H9 (cell line): ENCODE measurements around the gene MXI1. TPM values are rescaled to one million over a fixed set of nuclear protein-coding genes. Genes with fewer than 3 reads are reported as not detected.

Source experiments
- DNase-seq: peaks from one replicate; pipeline ENCODE4 v3.0.0-alpha.2; 2017
- H2AFZ ChIP-seq: one replicate; pipeline ENCODE4 v1.6.1; 2013; ENCODE audit warnings: mild to moderate bottlenecking, low read length, control low read depth, moderate library complexity
- H2AK5ac ChIP-seq: 2 replicates; pipeline ENCODE4 v1.6.1; 2013; ENCODE audit warnings: low read length, control low read depth, mixed read lengths; ENCODE audit not compliant: insufficient read length
- H2BK120ac ChIP-seq: one replicate; pipeline ENCODE4 v1.6.1; 2013; ENCODE audit warnings: low read depth, mild to moderate bottlenecking, low read length, control low read depth, inconsistent platforms; ENCODE audit not compliant: poor library complexity, severe bottlenecking
- H2BK12ac ChIP-seq: 2 replicates; pipeline ENCODE4 v1.6.1; 2013; ENCODE audit warnings: low read length, control low read depth, mixed read lengths, low read depth; ENCODE audit not compliant: insufficient read length
- H2BK15ac ChIP-seq: 2 replicates; pipeline ENCODE4 v1.6.1; 2013; ENCODE audit warnings: low read depth, low read length, control low read depth
- H2BK20ac ChIP-seq: one replicate; pipeline ENCODE4 v1.6.1; 2013; ENCODE audit warnings: low read depth, mild to moderate bottlenecking, low read length, control low read depth, inconsistent platforms; ENCODE audit not compliant: poor library complexity, severe bottlenecking
- H2BK5ac ChIP-seq: 2 replicates; pipeline ENCODE4 v1.6.1; 2013; ENCODE audit warnings: low read length, control low read depth, mixed read lengths; ENCODE audit not compliant: insufficient read length
- H3K14ac ChIP-seq: 2 replicates; pipeline ENCODE4 v1.6.1; 2013; ENCODE audit warnings: low read length, control low read depth; ENCODE audit not compliant: insufficient read depth
- H3K18ac ChIP-seq: 2 replicates; pipeline ENCODE4 v1.6.1; 2013; ENCODE audit warnings: low read depth, mild to moderate bottlenecking, mixed read lengths, low read length, control low read depth; ENCODE audit not compliant: insufficient read length
- H3K23ac ChIP-seq: 2 replicates; pipeline ENCODE4 v1.6.1; 2013; ENCODE audit warnings: low read length, control low read depth, mixed read lengths, low read depth; ENCODE audit not compliant: insufficient read length
- H3K23me2 ChIP-seq: 2 replicates; pipeline ENCODE4 v1.6.1; 2013; ENCODE audit warnings: low read depth, mild to moderate bottlenecking, mixed read lengths, low read length, control low read depth; ENCODE audit not compliant: insufficient read length, poor library complexity, severe bottlenecking
- H3K27ac ChIP-seq: 2 replicates; pipeline ENCODE4 v1.5.1; 2013; ENCODE audit warnings: low read length, control low read depth, mixed read lengths, low read depth; ENCODE audit not compliant: insufficient read length
- H3K27me3 ChIP-seq: 2 replicates; pipeline ENCODE4 v1.6.1; 2013; ENCODE audit warnings: low read length, control low read depth, inconsistent platforms; ENCODE audit not compliant: insufficient read depth
- H3K4ac ChIP-seq: 2 replicates; pipeline ENCODE4 v1.6.1; 2013; ENCODE audit warnings: low read depth, mild to moderate bottlenecking, control low read depth, inconsistent platforms, low read length, moderate library complexity
- H3K4me1 ChIP-seq: 2 replicates; pipeline ENCODE4 v1.6.1; 2013; ENCODE audit warnings: low read length, control low read depth, inconsistent platforms; ENCODE audit not compliant: insufficient read depth
- H3K4me2 ChIP-seq: 2 replicates; pipeline ENCODE4 v1.6.1; 2013; ENCODE audit warnings: low read length, control low read depth, mixed read lengths; ENCODE audit not compliant: insufficient read length, insufficient read depth
- H3K56ac ChIP-seq: 2 replicates; pipeline ENCODE4 v1.6.1; 2013; ENCODE audit warnings: low read depth, mild to moderate bottlenecking, mixed read lengths, low read length, control low read depth; ENCODE audit not compliant: insufficient read length
- H3K79me1 ChIP-seq: 2 replicates; pipeline ENCODE4 v1.6.1; 2013; ENCODE audit warnings: low read depth, mild to moderate bottlenecking, moderate library complexity, low read length, control low read depth, inconsistent platforms; ENCODE audit not compliant: insufficient read depth, poor library complexity, severe bottlenecking
- H3K79me2 ChIP-seq: 2 replicates; pipeline ENCODE4 v1.6.1; 2013; ENCODE audit warnings: low read length, control low read depth, inconsistent platforms; ENCODE audit not compliant: insufficient read depth
- H3K9ac ChIP-seq: 2 replicates; pipeline ENCODE4 v1.6.1; 2013; ENCODE audit warnings: low read length, control low read depth, mixed read lengths; ENCODE audit not compliant: insufficient read length; ENCODE audit errors: extremely low read depth
- H3K9me3 ChIP-seq: one replicate; pipeline ENCODE4 v1.6.1; 2013; ENCODE audit warnings: low read depth, low read length, inconsistent platforms; ENCODE audit not compliant: control insufficient read depth
- H3T11ph ChIP-seq: one replicate; pipeline ENCODE4 v1.6.1; 2013; ENCODE audit warnings: mild to moderate bottlenecking, low read length, control low read depth, inconsistent platforms
- H4K20me1 ChIP-seq: one replicate; pipeline ENCODE4 v1.6.1; 2013; ENCODE audit not compliant: control insufficient read depth, insufficient read length, insufficient read depth
- H4K5ac ChIP-seq: 2 replicates; pipeline ENCODE4 v1.6.1; 2013; ENCODE audit warnings: low read depth, mild to moderate bottlenecking, mixed read lengths, low read length, control low read depth; ENCODE audit not compliant: insufficient read length
- H4K8ac ChIP-seq: replicated peaks from 2 replicates; pipeline ENCODE4 v1.6.1; 2013; ENCODE audit warnings: low read length, control low read depth, mixed read lengths, low read depth; ENCODE audit not compliant: insufficient read length
- H4K91ac ChIP-seq: 2 replicates; pipeline ENCODE4 v1.6.1; 2013; ENCODE audit warnings: low read depth, mild to moderate bottlenecking, moderate library complexity, mixed read lengths, low read length, control low read depth; ENCODE audit not compliant: insufficient read length
- H3K27ac Mint-ChIP-seq, 3 experiments: 2 replicates in 2 of 3; 3 replicates in 1 of 3; pipeline ENCODE4 v1.8.0; 2020 to 2021; ENCODE audit warnings: mixed read lengths in 3 of 3, mild to moderate bottlenecking in 1 of 3, moderate library complexity in 1 of 3
- H3K27me3 Mint-ChIP-seq: 2 replicates; pipeline ENCODE4 v1.8.0; 2021; ENCODE audit warnings: low read depth, mild to moderate bottlenecking, moderate library complexity, mixed read lengths
- H3K36me3 Mint-ChIP-seq, 3 experiments: 2 replicates in 2 of 3; 3 replicates in 1 of 3; pipeline ENCODE4 v1.8.0; 2020 to 2021; ENCODE audit warnings: low read depth in 3 of 3, mixed read lengths in 3 of 3; ENCODE audit not compliant: insufficient read depth in 1 of 3
- H3K4me1 Mint-ChIP-seq, 2 experiments: 2 replicates each; pipeline ENCODE4 v1.8.0; 2020; ENCODE audit warnings: mixed read lengths in 2 of 2
- H3K4me3 Mint-ChIP-seq, 2 experiments: 2 replicates in 1 of 2; 3 replicates in 1 of 2; pipeline ENCODE4 v1.8.0; 2020 to 2021; ENCODE audit warnings: mild to moderate bottlenecking in 2 of 2, mixed read lengths in 2 of 2, moderate library complexity in 1 of 2
- H3K9me3 Mint-ChIP-seq, 2 experiments: 2 replicates in 1 of 2; 3 replicates in 1 of 2; pipeline ENCODE4 v1.8.0; 2020; ENCODE audit warnings: mild to moderate bottlenecking in 2 of 2, mixed read lengths in 2 of 2, moderate library complexity in 1 of 2
- CTCF ChIP-seq: fragments of 200-600 bp; sonication (generic); conservative IDR thresholded peaks from 3 replicates; pipeline ENCODE4 v1.8.0; 2021; ENCODE audit warnings: antibody characterized with exemption, mild to moderate bottlenecking
- WGBS: extraction: QIAGEN DNeasy Blood & Tissue Kit; methylation state at CpG from one replicate; pipeline ENCODE4 v1.1.7; 2013; ENCODE audit warnings: missing lambda C conversion rate, low lambda C conversion rate, mixed read lengths; ENCODE audit not compliant: insufficient read length; ENCODE audit errors: extremely low coverage; 5-methylcytosine and 5-hydroxymethylcytosine counted together
- total RNA-seq: library from RNA; stranded (reverse); gene quantifications from 2 replicates; pipeline ENCODE4 v1.2.1, GENCODE V29; 2021

The MXI1 gene
- total RNA-seq, 1 experiment from 2014 or later: 5.6 TPM

DNA sequence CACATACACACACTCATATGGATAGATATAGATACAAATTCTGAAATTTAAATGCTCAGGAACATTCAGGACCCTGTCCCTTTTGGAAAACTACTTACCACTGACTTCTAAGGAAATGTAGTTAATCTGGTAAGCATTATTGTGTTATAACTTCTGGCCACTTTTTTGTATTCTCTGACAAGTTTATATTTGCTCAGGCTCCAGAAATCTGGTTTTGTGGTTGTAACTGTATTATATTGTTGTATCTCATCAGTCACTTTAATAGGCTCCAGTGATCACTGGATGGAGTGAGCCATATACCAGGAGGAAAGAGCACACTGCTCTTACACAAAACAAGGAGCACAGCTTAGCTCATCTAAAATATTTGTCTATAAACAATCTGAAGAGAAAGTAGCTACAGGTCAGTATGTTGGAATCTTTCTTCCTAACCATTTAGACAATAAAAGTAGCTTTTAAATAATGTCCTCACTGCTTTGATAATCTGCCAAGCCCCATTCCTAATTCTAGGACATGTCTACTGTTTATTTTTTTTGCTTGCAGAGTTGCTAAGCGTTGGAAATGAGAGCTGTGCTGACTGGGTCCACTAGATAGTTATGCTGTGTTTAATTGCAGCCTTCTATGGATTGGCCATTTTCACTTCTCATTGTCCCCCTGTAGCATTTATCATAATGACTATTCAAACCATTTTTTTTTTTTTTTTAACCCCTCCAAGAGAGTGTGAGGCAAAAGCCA is 53.5 kb downstream of the MXI1 start:
- no peak overlapping the region for H3K18ac ChIP-seq
- no peak overlapping the region for H3T11ph ChIP-seq
- Mint-ChIP-seq H3K27me3 (no peaks in the 10 kb centered on the region), H3K4me3 (no peak overlapping the region), H3K9me3 (peaks cover under 1% of the 10 kb centered on the region in 2 experiments; a peak in 3 of 5 replicates), H3K36me3 (peaks cover under 1 to 2% (median under 1%) of the 10 kb centered on the region in 3 experiments; a peak in 5 of 7 replicates), H3K27ac (no peak overlapping the region), H3K4me1 (no peaks in the 10 kb centered on the region)
- H4K91ac ChIP-seq: no peak overlapping the region
- no peak overlapping the region for H3K14ac ChIP-seq
- no peak for DNase-seq
- WGBS: no CpG with 5 or more reads among the region's 1 CpG
- H4K8ac ChIP-seq: no peak overlapping the region
- H3K9ac ChIP-seq: no peak overlapping the region
- no peaks in the 10 kb centered on the region for H3K4me1 ChIP-seq
- no peaks in the 10 kb centered on the region for H3K79me2 ChIP-seq
- no peaks in the 10 kb centered on the region for H3K23me2 ChIP-seq
- no peaks in the 10 kb centered on the region for H3K79me1 ChIP-seq
- H3K23ac ChIP-seq: no peak overlapping the region
- H3K27ac ChIP-seq: no peak overlapping the region
- H2AK5ac ChIP-seq: no peak overlapping the region
- no peak overlapping the region for H2BK120ac ChIP-seq
- H2AFZ ChIP-seq: no peak overlapping the region
- H3K56ac ChIP-seq: no peak overlapping the region
- H3K27me3 ChIP-seq: no peaks in the 10 kb centered on the region
- no peaks in the 10 kb centered on the region for H4K20me1 ChIP-seq
- H3K4ac ChIP-seq: no peak overlapping the region
- H4K5ac ChIP-seq: no peak overlapping the region
- no peak overlapping the region for H2BK20ac ChIP-seq
- H2BK12ac ChIP-seq: no peak overlapping the region
- no peak for TF ChIP-seq CTCF
- H3K4me2 ChIP-seq: no peak overlapping the region
- H2BK15ac ChIP-seq: no peak overlapping the region
- H2BK5ac ChIP-seq: no peak overlapping the region
- H3K9me3 ChIP-seq: no peaks in the 10 kb centered on the region
